Endothelial cell of umbilical vein (primary cell): ENCODE measurements around the gene GLRA2. TPM values are rescaled to one million over a fixed set of nuclear protein-coding genes. Genes with fewer than 3 reads are reported as not detected.

Experiments used
- BruUV-seq: library from RNA; stranded (reverse); fragments of 400-500 nt; replicated peaks from 2 replicates; lab custom pipeline; 2021; lab: Mats Ljungman, UMichigan
- CTCF ChIA-PET: fragments of 300-600, 350-600 bp; sonication (Branson Sonifier 250); formaldehyde crosslinking; loops from one replicate; lab custom pipeline; 2021; ENCODE audit warnings: antibody characterized with exemption, inconsistent platforms; lab: Charles Lee
- POLR2A ChIA-PET: fragments of 300-600, 350-600 bp; sonication (Branson Sonifier 250); formaldehyde crosslinking; loops from one replicate; lab custom pipeline; 2021; ENCODE audit warnings: antibody characterized with exemption, inconsistent platforms; lab: Charles Lee
- DNase-seq: peaks from one replicate; pipeline ENCODE4 v3.0.0-alpha.2; 2011; ENCODE audit warnings: low read depth, low spot score
- FAIRE-seq: peaks from 2 replicates; lab custom pipeline; 2011; peaks lifted over from hg19 to GRCh38; lab: Jason Lieb, UNC
- H2AFZ ChIP-seq: 2 replicates; pipeline ENCODE4 v1.6.0; 2012; ENCODE audit warnings: low read depth, low read length, control low read depth, inconsistent platforms
- H3K27ac ChIP-seq: 2 replicates; pipeline ENCODE4 v1.5.1; 2011; ENCODE audit warnings: low read depth, mild to moderate bottlenecking, control low read depth, low read length, moderate library complexity; ENCODE audit not compliant: insufficient read depth
- H3K27me3 ChIP-seq, 2 experiments: 2 replicates each; pipeline versions ENCODE4 v1.6.0 to v1.6.1; 2011; ENCODE audit warnings: low read length in 2 of 2, mixed read lengths in 1 of 2; ENCODE audit not compliant: control insufficient read depth in 2 of 2, insufficient read depth in 2 of 2
- H3K36me3 ChIP-seq, 2 experiments: 2 replicates in 1 of 2; 3 replicates in 1 of 2; pipeline ENCODE4 v1.5.1; 2011; ENCODE audit warnings: low read length in 2 of 2, mild to moderate bottlenecking in 1 of 2, moderate library complexity in 1 of 2; ENCODE audit not compliant: control insufficient read depth in 2 of 2, insufficient read depth in 2 of 2; ENCODE audit errors: extremely low read depth in 1 of 2
- H3K4me1 ChIP-seq: 3 replicates; pipeline ENCODE4 v1.5.1; 2011; ENCODE audit warnings: mild to moderate bottlenecking, low read length; ENCODE audit not compliant: control insufficient read depth, insufficient read depth; ENCODE audit errors: extremely low read depth
- H3K4me2 ChIP-seq: 2 replicates; pipeline ENCODE4 v1.6.1; 2011; ENCODE audit warnings: low read length, control low read depth, mixed read lengths; ENCODE audit not compliant: insufficient read depth
- H3K4me3 ChIP-seq, 3 experiments: fragments of 200-600 bp in 1 of 3; sonication (generic), shearing (Covaris generic) in 1 of 3; replicated peaks in 1 of 3; 2 replicates each; pipeline ENCODE4 v1.5.1; 2011 to 2016; ENCODE audit warnings: control low read depth in 3 of 3, low read length in 3 of 3, mild to moderate bottlenecking in 2 of 3, inconsistent platforms in 1 of 3, low read depth in 1 of 3, moderate library complexity in 1 of 3; ENCODE audit not compliant: insufficient read depth in 1 of 3
- H3K79me2 ChIP-seq: 2 replicates; pipeline ENCODE4 v1.6.0; 2012; ENCODE audit warnings: low read length, inconsistent platforms; ENCODE audit not compliant: control insufficient read depth, insufficient read depth
- H3K9ac ChIP-seq: replicated peaks from 2 replicates; pipeline ENCODE3; 2011; ENCODE audit warnings: low read length, control low read depth; ENCODE audit not compliant: insufficient read depth; ENCODE audit errors: extremely low read depth
- H3K9me1 ChIP-seq: replicated peaks from 3 replicates; pipeline ENCODE4 v1.6.0; 2011; ENCODE audit warnings: mild to moderate bottlenecking, low read length; ENCODE audit not compliant: control insufficient read depth, insufficient read depth; ENCODE audit errors: extremely low read depth
- H3K9me3 ChIP-seq: replicated peaks from 2 replicates; pipeline ENCODE4 v1.5.1; 2012; ENCODE audit warnings: low read length, inconsistent platforms; ENCODE audit not compliant: control insufficient read depth, insufficient read depth
- H4K20me1 ChIP-seq: replicated peaks from 2 replicates; pipeline ENCODE3; 2011; ENCODE audit warnings: mild to moderate bottlenecking, low read length; ENCODE audit not compliant: control insufficient read depth, insufficient read depth; ENCODE audit errors: extremely low read depth
- EZH2 ChIP-seq: IDR thresholded peaks from 2 replicates; pipeline ENCODE4 v1.6.1; 2012; ENCODE audit warnings: borderline replicate concordance, low read depth, mild to moderate bottlenecking, moderate library complexity, low read length, inconsistent platforms; ENCODE audit not compliant: severe bottlenecking
- FOS ChIP-seq: IDR thresholded peaks from 2 replicates; pipeline ENCODE4 v1.6.1; 2011; ENCODE audit warnings: mild to moderate bottlenecking, low read length, moderate library complexity, borderline replicate concordance; ENCODE audit not compliant: insufficient read depth
- GATA2 ChIP-seq: IDR thresholded peaks from 2 replicates; pipeline ENCODE4 v1.7.0; 2011; ENCODE audit warnings: low read depth, mild to moderate bottlenecking, moderate library complexity, mixed read lengths, low read length; ENCODE audit not compliant: insufficient read length, insufficient read depth
- JUN ChIP-seq: IDR thresholded peaks from 2 replicates; pipeline ENCODE4 v1.6.1; 2011; ENCODE audit warnings: borderline replicate concordance, low read depth; ENCODE audit not compliant: insufficient read length, insufficient read depth
- MYC ChIP-seq: IDR thresholded peaks from one replicate; pipeline ENCODE4 v1.6.1; 2011; ENCODE audit warnings: mild to moderate bottlenecking, low read depth, low read length
- POLR2A ChIP-seq: IDR thresholded peaks from 2 replicates; pipeline ENCODE4 v1.6.1; 2012; ENCODE audit warnings: low read depth, mild to moderate bottlenecking, control low read depth, low read length
- POLR2AphosphoS5 ChIP-seq: IDR thresholded peaks from 2 replicates; pipeline ENCODE4 v1.6.1; 2012; ENCODE audit warnings: low read depth, mild to moderate bottlenecking, control low read depth, low read length, moderate library complexity; ENCODE audit not compliant: insufficient read depth
- dilution Hi-C: fragments of 300-500 bp; cut with MboI; formaldehyde crosslinking; loops from one replicate; pipeline ENCODE4 v1.15.0; 2019; ENCODE audit warnings: low sequenced_read_pairs; ENCODE audit not compliant: extremely low pct_ligation_motif_present
- intact Hi-C: fragments of 100-400 bp; cut with micrococcal nuclease; formaldehyde crosslinking; loops from one replicate; pipeline ENCODE4 v1.10.0; 2022
- polyA plus RNA-seq, 4 experiments: library from polyadenylated mRNA; depleted of rRNA in 3 of 4; stranded (reverse) in 3 of 4; unstranded in 1 of 4; fragments of >200 nt; gene quantifications; 2 replicates each; pipeline versions ENCODE4 v1.2.1 to v1.2.3, GENCODE V29; 2011 to 2012; ENCODE audit warnings: missing spikeins in 1 of 4
- total RNA-seq: library from RNA; stranded (reverse); gene quantifications from 2 replicates; pipeline ENCODE4 v1.2.3, GENCODE V29; 2021
- TF ChIP-seq, protein P1 (sequence below), 2 donors: IDR thresholded peaks; 1 replicate in 1 of 2; 2 replicates in 1 of 2; pipeline ENCODE4 v1.5.1; 2011; ENCODE audit warnings: low read length in 2 of 2, mild to moderate bottlenecking in 2 of 2, moderate library complexity in 2 of 2, control low read depth in 1 of 2, inconsistent platforms in 1 of 2, low read depth in 1 of 2; ENCODE audit not compliant: insufficient read depth in 1 of 2; ENCODE audit errors: extremely low read depth in 1 of 2
- TF ChIP-seq, protein P2 (sequence below): IDR thresholded peaks from 2 replicates; pipeline ENCODE4 v1.6.1; 2011; ENCODE audit not compliant: insufficient read depth, insufficient read length

The GLRA2 gene
- total and polyA plus RNA-seq, 2 donors (not counting 3 experiments of a cell fraction or from before 2014, with no cell fraction given): not detected

DNA sequence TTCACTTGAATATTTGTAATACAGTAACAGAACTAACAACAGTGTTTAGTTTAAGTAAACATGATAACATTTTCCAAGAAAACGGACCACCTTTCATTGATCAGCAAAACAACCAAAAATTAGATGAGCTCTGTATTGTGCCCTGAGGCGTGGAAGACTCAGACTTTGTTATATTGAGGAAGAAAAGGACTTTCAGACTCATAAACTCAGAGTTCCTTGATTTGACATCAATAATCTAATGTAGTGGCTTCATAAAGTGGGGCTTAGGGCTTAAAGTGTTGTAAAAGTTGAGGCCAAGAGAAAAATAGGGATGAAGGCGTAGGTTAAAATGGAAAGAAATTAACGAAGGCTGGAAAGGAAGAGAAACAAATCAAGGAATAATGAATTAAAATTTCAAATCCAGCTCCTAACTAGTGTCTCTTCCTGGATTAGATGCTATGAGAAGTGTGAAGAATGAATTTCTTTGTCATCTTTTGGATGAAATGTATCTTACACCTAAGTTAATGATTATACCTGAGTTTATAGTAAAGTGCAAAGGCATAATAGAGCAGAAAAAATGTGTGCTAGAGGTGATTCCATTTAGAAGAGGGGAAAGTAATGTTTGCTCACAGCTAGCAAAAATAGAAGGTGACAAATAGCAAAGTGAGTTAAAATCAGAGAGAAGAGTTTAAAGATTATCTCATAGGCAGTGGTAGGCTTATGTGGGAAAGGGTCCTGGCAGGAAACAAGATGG is 19.8 kb upstream of the GLRA2 start:
- no peaks in the 10 kb centered on the region for H3K36me3 ChIP-seq
- no peaks in the 10 kb centered on the region for H3K79me2 ChIP-seq
- H2AFZ ChIP-seq: no peak overlapping the region
- H3K9ac ChIP-seq: no peak overlapping the region
- ChIA-PET POLR2A (no interaction called here), CTCF (no interaction called here)
- BruUV-seq: no TSS peak
- H3K4me2 ChIP-seq: no peak overlapping the region
- intact Hi-C loops (no loop called here), dilution Hi-C loops (no loop called here)
- no peaks in the 10 kb centered on the region for H3K9me1 ChIP-seq
- no peak for FAIRE-seq
- no peak overlapping the region for H3K27ac ChIP-seq
- H3K4me1 ChIP-seq: no peaks in the 10 kb centered on the region
- no peak for TF ChIP-seq POLR2A
- TF ChIP-seq FOS: no peak
- TF ChIP-seq POLR2AphosphoS5: no peak
- no peak for TF ChIP-seq JUN
- TF ChIP-seq MYC: no peak
- TF ChIP-seq, protein P1, sequence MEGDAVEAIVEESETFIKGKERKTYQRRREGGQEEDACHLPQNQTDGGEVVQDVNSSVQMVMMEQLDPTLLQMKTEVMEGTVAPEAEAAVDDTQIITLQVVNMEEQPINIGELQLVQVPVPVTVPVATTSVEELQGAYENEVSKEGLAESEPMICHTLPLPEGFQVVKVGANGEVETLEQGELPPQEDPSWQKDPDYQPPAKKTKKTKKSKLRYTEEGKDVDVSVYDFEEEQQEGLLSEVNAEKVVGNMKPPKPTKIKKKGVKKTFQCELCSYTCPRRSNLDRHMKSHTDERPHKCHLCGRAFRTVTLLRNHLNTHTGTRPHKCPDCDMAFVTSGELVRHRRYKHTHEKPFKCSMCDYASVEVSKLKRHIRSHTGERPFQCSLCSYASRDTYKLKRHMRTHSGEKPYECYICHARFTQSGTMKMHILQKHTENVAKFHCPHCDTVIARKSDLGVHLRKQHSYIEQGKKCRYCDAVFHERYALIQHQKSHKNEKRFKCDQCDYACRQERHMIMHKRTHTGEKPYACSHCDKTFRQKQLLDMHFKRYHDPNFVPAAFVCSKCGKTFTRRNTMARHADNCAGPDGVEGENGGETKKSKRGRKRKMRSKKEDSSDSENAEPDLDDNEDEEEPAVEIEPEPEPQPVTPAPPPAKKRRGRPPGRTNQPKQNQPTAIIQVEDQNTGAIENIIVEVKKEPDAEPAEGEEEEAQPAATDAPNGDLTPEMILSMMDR (IDR thresholded peaks at IDR 0.05; ENCODE audit: extremely low read depth in 1 of 2, insufficient read depth in 1 of 2, low read depth in 1 of 2, low read length in 2 of 2): no peak
- TF ChIP-seq, protein P2, sequence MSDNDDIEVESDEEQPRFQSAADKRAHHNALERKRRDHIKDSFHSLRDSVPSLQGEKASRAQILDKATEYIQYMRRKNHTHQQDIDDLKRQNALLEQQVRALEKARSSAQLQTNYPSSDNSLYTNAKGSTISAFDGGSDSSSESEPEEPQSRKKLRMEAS: no peak
- no peak for TF ChIP-seq GATA2
- TF ChIP-seq EZH2: no peak
- DNase-seq: no peak
- H3K4me3 ChIP-seq: no peak overlapping the region
- H4K20me1 ChIP-seq: no peaks in the 10 kb centered on the region
- no peaks in the 10 kb centered on the region for H3K9me3 ChIP-seq
- no peaks in the 10 kb centered on the region for H3K27me3 ChIP-seq
